ENCODE data around the gene MRGPRG. TPM values are rescaled to one million over a fixed set of nuclear protein-coding genes. Genes with fewer than 3 reads are reported as not detected.

Gene MRGPRG
- total and polyA plus RNA-seq, 2 of the 4 experiments (the other 2 are of a cell fraction) = not detected

DNA sequence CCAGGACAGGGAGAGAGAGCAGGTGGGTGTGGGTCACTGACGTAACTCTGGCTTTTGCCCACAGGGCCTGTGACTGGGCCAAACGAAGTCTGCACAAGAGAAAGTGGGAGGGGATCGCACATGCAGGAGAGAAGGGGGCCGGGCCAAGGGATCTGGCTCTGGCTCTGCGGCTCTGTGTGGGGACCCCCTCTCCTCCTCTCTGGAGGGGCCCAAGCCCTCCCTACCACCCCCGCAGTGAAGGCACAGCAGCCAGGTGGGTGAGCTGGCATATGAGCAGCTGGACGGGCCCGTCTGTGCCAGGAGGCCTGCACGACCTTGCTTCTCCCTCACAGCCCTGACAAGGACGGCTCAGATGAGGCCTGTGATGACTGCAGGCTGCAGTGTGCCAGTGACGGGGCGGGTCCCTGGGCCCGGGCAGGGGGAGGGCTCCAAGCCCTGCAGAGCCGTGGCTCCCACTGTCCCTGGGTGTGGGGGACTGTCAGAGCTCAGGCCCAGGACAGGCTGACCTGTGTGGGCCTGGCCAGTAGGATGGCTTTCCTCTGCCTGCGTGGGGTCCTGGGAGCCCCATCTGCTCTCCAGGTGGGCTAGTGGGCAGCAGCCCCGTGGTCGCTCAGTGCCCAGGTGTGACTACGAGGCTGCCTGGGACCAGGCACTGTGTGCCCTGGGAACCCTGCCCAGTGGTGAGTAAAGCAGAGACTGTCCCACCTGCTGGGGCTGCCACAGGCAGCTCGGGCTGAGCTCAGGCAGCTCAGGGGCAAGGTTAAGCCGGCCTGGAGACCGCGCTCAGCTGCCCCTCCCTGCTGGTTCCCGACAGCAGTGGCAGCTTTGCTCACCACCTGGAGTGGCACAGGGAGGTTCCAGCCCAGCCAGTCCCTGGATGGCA lies 22.2 kb downstream of the MRGPRG start:
- Histone ChIP-seq H2AFZ (replicated peaks; ENCODE audit: low read length, poor library complexity) (peak overlapping the region; percentile 21), H2AK5ac (ENCODE audit: low read depth, low read length) (no peak overlapping the region; the same call in 1 of the 2 replicates), H2BK20ac (ENCODE audit: low read depth, low read length) (no peak overlapping the region), H3K4me1 (ENCODE audit: control insufficient read depth, insufficient read depth, low read length) (no peaks in the 10 kb centered on the region), H4K91ac (ENCODE audit: insufficient read depth, low read depth, low read length) (no peak overlapping the region), H3K4ac (ENCODE audit: low read depth, low read length) (no peak overlapping the region), H3K9me1 (ENCODE audit: insufficient read depth, low read length) (no peaks in the 10 kb centered on the region), H4K8ac (ENCODE audit: low read depth in 2 of 2, low read length in 2 of 2) (no peak overlapping the region), H2BK120ac (ENCODE audit: low read depth, low read length) (no peak overlapping the region), H3K79me1 (ENCODE audit: low read depth in 1 of 2, low read length in 2 of 2) (no peaks in the 10 kb centered on the region), H3K4me2 (ENCODE audit: low read depth, low read length) (no peak overlapping the region), H2BK5ac (ENCODE audit: low read depth, low read length, poor library complexity, severe bottlenecking) (no peak overlapping the region), H2BK15ac (ENCODE audit: low read depth, low read length) (no peak overlapping the region), H4K20me1 (ENCODE audit: insufficient read depth, low read length) (no peaks in the 10 kb centered on the region), H3K18ac (ENCODE audit: low read depth, low read length) (no peak overlapping the region), H3K56ac (ENCODE audit: extremely low read depth, insufficient read depth, low read length) (no peak overlapping the region), H3K36me3 (ENCODE audit: control insufficient read depth, insufficient read depth, low read length) (no peaks in the 10 kb centered on the region), H3K4me3 (ENCODE audit: insufficient read depth, low read depth, low read length) (no peak overlapping the region), H3K9me3 (ENCODE audit: control insufficient read depth, insufficient read depth, low read length) (no peaks in the 10 kb centered on the region), H4K5ac (ENCODE audit: low read depth, low read length) (no peak overlapping the region), H3K27me3 (ENCODE audit: control insufficient read depth, insufficient read depth, low read length) (peaks cover 61% of the 10 kb centered on the region), H3K9ac (ENCODE audit: low read depth, low read length) (no peak overlapping the region), H3K23ac (ENCODE audit: low read depth, low read length) (no peak overlapping the region), H3K14ac (replicated peaks; ENCODE audit: low read depth, low read length) (no peak overlapping the region), H2AK9ac (replicated peaks; ENCODE audit: low read depth, low read length, poor library complexity) (no peak overlapping the region), H3K27ac (ENCODE audit: insufficient read depth, low read length) (no peak overlapping the region)
- intact Hi-C loops (cut with micrococcal nuclease) (no loop called here), in situ Hi-C loops (cut with MboI; ENCODE audit: low sequenced_read_pairs) (no loop called here), dilution Hi-C loops (cut with HindIII; ENCODE audit: low sequenced_read_pairs, unreplicated experiment) (no loop called here)
- no TSS peak for BruUV-seq (replicated peaks)
- TF ChIP-seq FOS (IDR thresholded peaks at IDR 0.05; ENCODE audit: low read depth, low read length) (no peak), RAD21 (IDR thresholded peaks at IDR 0.05; ENCODE audit: low read length) (no peak), MAZ (IDR thresholded peaks at IDR 0.05; ENCODE audit: borderline replicate concordance, low read depth, low read length) (no peak), CEBPB (IDR thresholded peaks at IDR 0.05; ENCODE audit: low read depth, low read length) (no peak), MXI1 (IDR thresholded peaks at IDR 0.05; ENCODE audit: borderline replicate concordance, low read depth, low read length) (no peak), RFX5 (IDR thresholded peaks at IDR 0.05; ENCODE audit: low read depth, low read length) (no peak), CHD1 (IDR thresholded peaks at IDR 0.05; ENCODE audit: low read depth, low read length) (no peak), MAFK (IDR thresholded peaks at IDR 0.05; ENCODE audit: low read depth, low read length) (no peak), POLR2A (IDR thresholded peaks at IDR 0.05; ENCODE audit: low read depth, low read length) (no peak), NFE2L2 (IDR thresholded peaks at IDR 0.05; ENCODE audit: low read depth, low read length) (no peak), SMC3 (IDR thresholded peaks at IDR 0.05; ENCODE audit: low read depth, low read length) (no peak), RCOR1 (IDR thresholded peaks at IDR 0.05; ENCODE audit: insufficient replicate concordance, low read length) (no peak)
- TF ChIP-seq, protein P1, sequence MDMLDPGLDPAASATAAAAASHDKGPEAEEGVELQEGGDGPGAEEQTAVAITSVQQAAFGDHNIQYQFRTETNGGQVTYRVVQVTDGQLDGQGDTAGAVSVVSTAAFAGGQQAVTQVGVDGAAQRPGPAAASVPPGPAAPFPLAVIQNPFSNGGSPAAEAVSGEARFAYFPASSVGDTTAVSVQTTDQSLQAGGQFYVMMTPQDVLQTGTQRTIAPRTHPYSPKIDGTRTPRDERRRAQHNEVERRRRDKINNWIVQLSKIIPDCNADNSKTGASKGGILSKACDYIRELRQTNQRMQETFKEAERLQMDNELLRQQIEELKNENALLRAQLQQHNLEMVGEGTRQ (IDR thresholded peaks at IDR 0.05; ENCODE audit: low read depth, low read length) = no peak
- CTCF ChIA-PET = no interaction called here
- WGBS, 2 experiments (ENCODE audit: extremely low coverage in 2 of 2, insufficient read length in 1 of 2) = 55% methylated on average over 12 of the region's 23 CpGs; no CpG with 5 or more reads in 1 of the 2 experiments
- ATAC-seq (ENCODE audit: low read depth) = no peak
- DNase-seq = no peak
- POLR2A ChIA-PET (ENCODE audit: unreplicated experiment) = no interaction called here

Measured in IMR-90 (cell line).